HUES64 (cell line): ENCODE data around the gene LAMA4.

Experiments used
- H3K27ac ChIP-seq: 2 replicates; pipeline ENCODE4 v1.7.0; 2013; ENCODE audit warnings: low read depth, low read length, inconsistent platforms
- H3K27me3 ChIP-seq: 2 replicates; pipeline ENCODE4 v1.6.1; 2013; ENCODE audit warnings: mild to moderate bottlenecking, low read length; ENCODE audit not compliant: insufficient read depth
- H3K36me3 ChIP-seq: 2 replicates; pipeline ENCODE4 v1.6.1; 2013; ENCODE audit warnings: mild to moderate bottlenecking, low read length; ENCODE audit not compliant: insufficient read depth
- H3K4me1 ChIP-seq: 2 replicates; pipeline ENCODE4 v1.6.1; 2013; ENCODE audit warnings: mild to moderate bottlenecking, low read length, moderate library complexity; ENCODE audit not compliant: insufficient read depth
- H3K4me3 ChIP-seq: 2 replicates; pipeline ENCODE4 v1.5.1; 2013; ENCODE audit warnings: mild to moderate bottlenecking, low read length, moderate library complexity
- H3K9ac ChIP-seq: 2 replicates; pipeline ENCODE4 v1.6.1; 2013; ENCODE audit warnings: mild to moderate bottlenecking, low read depth, low read length
- H3K9me3 ChIP-seq: 2 replicates; pipeline ENCODE4 v1.6.1; 2013; ENCODE audit warnings: low read depth, low read length; ENCODE audit not compliant: insufficient read depth
- WGBS: fragments of 150-250, 120-280 bp; methylation state at CpG from one replicate; pipeline ENCODE4 v1.1.7; 2013; ENCODE audit warnings: missing lambda C conversion rate; 5-methylcytosine and 5-hydroxymethylcytosine counted together

LAMA4 gene

DNA sequence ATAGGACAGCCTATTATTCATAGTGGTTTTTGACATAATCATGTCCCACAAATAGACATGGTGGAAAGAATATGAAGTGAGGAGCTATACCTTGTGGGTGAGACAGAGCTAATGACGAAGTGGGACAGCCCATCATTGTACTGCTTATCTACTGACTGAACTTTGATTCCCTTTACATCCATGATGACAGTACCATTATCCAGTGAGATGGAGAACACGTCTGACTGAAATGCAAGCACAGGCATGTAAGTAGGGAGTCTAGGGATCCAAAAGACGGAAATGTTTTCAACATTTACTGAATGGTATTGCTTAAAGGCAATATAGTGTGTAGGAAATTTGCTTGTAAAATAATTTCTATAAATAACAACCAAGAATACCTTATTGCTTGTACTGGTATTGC lies 123.5 kb downstream of the LAMA4 start:
- H3K4me3 ChIP-seq = no peak overlapping the region
- no peaks in the 10 kb centered on the region for H3K4me1 ChIP-seq
- H3K27ac ChIP-seq = no peak overlapping the region
- 90% methylated on average over 3 of the region's 3 CpGs for WGBS
- no peaks in the 10 kb centered on the region for H3K36me3 ChIP-seq
- no peaks in the 10 kb centered on the region for H3K27me3 ChIP-seq
- no peaks in the 10 kb centered on the region for H3K9me3 ChIP-seq
- no peak overlapping the region for H3K9ac ChIP-seq

DNA sequence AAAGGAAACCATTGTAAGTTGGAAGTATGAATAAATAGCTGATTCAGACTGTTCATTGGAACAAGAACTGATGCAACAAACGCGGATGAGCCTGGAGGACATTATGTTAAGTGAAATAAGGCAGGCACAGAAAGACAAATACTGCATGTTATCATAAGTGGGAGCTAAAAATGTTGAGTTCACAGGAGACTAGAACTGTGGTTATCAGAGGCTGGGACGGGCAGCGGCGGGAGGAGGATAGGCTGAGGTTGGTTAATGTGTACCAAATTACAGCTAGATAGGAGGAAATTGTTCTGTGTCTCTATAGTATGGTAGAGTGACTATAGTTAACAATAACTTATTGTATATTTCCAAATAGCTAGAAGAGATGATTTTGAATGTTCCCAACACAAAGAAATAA lies 126.2 kb downstream of the LAMA4 start:
- Histone ChIP-seq H3K4me1 (0 out of 2 replicates have a peak, but pooled peaks cover 2% of the 10 kb centered on the region), H3K36me3 (no peaks in the 10 kb centered on the region), H3K4me3 (no peak overlapping the region), H3K27me3 (no peaks in the 10 kb centered on the region), H3K9ac (no peak overlapping the region), H3K9me3 (no peaks in the 10 kb centered on the region), H3K27ac (no peak overlapping the region)
- WGBS = 94% methylated on average over 5 of the region's 5 CpGs

DNA sequence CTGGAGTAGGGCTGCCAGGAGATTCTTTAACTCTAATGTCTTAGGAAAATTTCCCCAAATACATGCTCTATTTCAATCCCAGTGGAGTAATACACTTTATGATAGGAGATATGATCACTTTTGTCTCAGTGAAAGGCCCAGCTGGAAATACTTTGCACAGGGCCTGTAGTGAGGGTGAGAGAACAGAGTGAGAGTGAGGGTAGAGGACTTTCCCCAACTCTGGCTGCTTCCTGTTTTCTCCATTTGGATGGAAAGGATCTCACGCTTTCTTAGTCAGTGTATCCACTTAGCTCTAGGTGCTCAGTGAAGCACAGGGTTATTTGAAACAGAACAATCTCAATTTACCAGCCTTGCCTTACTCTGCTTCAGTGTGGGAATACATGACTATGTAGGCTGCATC lies 130.4 kb downstream of the LAMA4 start:
- H3K4me3 ChIP-seq = no peak overlapping the region
- no peak overlapping the region for H3K9ac ChIP-seq
- no peaks in the 10 kb centered on the region for H3K9me3 ChIP-seq
- no peaks in the 10 kb centered on the region for H3K27me3 ChIP-seq
- no peaks in the 10 kb centered on the region for H3K36me3 ChIP-seq
- H3K4me1 ChIP-seq = 0 out of 2 replicates have a peak, but pooled peaks cover 4% of the 10 kb centered on the region
- H3K27ac ChIP-seq = no peak overlapping the region
- WGBS = 75% methylated on average over 1 of the region's 1 CpG

DNA sequence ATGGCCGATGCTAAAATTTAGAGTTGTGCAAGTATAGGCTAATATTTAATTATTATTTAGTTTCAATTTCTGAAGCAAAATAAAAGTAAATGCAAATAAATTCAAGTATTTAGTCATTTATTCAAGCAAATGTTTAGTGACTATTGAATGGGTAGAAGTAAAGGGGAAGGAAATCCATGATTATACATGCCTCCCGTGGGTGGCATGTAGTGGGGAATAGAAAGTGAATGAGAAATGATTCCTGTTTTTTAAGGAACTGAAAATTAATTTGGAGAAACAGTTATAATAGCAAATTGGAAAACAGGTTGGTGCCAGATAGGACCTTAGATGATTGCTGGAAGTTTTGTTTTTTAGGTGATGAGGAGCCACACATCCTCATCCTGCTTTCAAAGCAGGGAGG lies 131.6 kb downstream of the LAMA4 start:
- WGBS = 88% methylated on average over 1 of the region's 2 CpGs

DNA sequence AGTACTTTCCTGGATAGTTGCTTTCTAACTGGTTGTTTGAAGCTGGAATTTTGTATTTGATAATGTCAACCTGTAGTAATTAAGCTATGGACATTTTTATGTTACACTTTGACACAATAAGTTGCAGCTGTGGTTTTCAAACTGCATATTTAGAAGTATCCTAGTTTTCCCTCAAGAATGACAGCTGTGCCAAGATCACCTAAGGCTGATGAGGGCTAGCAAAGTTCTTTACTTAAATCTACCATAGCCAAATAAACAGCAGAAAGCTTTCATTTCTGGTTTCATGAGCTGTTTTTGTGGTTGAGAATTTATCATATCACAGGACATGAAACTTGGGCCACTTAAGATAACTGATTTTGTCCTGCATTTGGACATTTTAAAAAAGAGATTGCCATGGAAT lies 136.3 kb downstream of the LAMA4 start:
- H3K4me3 ChIP-seq = no peak overlapping the region

More for the DNA sequence above, 131.6 kb downstream of the LAMA4 start:
- no peak overlapping the region for H3K9ac ChIP-seq
- H3K36me3 ChIP-seq = no peaks in the 10 kb centered on the region
- H3K4me3 ChIP-seq = no peak overlapping the region
- H3K4me1 ChIP-seq = 0 out of 2 replicates have a peak, but pooled peaks cover 4% of the 10 kb centered on the region
- H3K9me3 ChIP-seq = no peaks in the 10 kb centered on the region
- no peak overlapping the region for H3K27ac ChIP-seq
- H3K27me3 ChIP-seq = no peaks in the 10 kb centered on the region

DNA sequence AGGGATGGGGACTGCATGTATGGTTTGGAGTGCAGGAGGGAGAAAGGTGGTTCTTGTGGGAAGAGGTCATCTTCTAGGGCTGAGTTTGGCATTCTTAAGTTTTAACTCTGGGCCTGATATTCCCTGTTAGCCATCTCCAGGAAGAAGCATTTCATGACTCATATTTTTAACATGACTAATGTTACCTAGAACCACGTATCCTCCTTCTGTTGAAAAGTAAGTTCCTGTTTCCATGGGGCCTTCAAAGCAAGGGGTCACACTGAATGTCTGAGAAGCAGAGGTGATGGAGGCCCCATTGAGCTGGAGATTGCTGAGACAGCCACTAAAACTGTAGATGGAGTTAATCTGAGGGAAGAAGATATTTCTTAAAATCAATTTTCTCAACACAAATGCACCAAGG lies 136.8 kb downstream of the LAMA4 start:
- Histone ChIP-seq H3K4me3 (no peak overlapping the region), H3K36me3 (no peaks in the 10 kb centered on the region), H3K9me3 (no peaks in the 10 kb centered on the region), H3K9ac (no peak overlapping the region), H3K4me1 (no peaks in the 10 kb centered on the region), H3K27me3 (no peaks in the 10 kb centered on the region), H3K27ac (no peak overlapping the region)
- WGBS = 97% methylated on average over 1 of the region's 1 CpG

More for the DNA sequence above, 136.3 kb downstream of the LAMA4 start:
- Histone ChIP-seq H3K27ac (no peak overlapping the region), H3K36me3 (no peaks in the 10 kb centered on the region), H3K9me3 (no peaks in the 10 kb centered on the region), H3K27me3 (no peaks in the 10 kb centered on the region), H3K9ac (no peak overlapping the region), H3K4me1 (0 out of 2 replicates have a peak, but pooled peaks cover under 1% of the 10 kb centered on the region)

DNA sequence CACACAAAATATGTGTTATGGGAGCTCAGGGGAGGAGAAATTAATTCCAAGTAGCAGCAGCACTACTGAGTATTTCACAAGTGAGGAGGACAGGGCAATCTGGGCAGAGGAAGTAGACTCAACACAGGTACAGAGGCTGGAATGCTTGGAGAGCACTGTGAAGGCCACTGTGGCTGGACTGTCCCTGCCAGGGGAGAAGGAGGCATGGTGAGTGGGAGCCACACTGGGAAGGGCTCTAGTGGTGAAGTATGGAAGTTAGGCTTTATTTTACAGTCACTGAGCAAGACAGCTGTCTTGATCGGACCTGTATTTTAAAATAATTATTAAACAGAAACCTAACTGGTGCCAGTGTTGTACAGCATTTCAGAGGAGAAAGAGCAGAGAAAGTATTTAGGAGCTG lies 138.1 kb downstream of the LAMA4 start:
- H3K9ac ChIP-seq = no peak overlapping the region
- no peaks in the 10 kb centered on the region for H3K36me3 ChIP-seq
- no peak overlapping the region for H3K4me3 ChIP-seq
- H3K27me3 ChIP-seq = no peaks in the 10 kb centered on the region
- no peaks in the 10 kb centered on the region for H3K4me1 ChIP-seq
- no CpG with 5 or more reads among the region's 1 CpG for WGBS
- H3K27ac ChIP-seq = no peak overlapping the region
- no peaks in the 10 kb centered on the region for H3K9me3 ChIP-seq

DNA sequence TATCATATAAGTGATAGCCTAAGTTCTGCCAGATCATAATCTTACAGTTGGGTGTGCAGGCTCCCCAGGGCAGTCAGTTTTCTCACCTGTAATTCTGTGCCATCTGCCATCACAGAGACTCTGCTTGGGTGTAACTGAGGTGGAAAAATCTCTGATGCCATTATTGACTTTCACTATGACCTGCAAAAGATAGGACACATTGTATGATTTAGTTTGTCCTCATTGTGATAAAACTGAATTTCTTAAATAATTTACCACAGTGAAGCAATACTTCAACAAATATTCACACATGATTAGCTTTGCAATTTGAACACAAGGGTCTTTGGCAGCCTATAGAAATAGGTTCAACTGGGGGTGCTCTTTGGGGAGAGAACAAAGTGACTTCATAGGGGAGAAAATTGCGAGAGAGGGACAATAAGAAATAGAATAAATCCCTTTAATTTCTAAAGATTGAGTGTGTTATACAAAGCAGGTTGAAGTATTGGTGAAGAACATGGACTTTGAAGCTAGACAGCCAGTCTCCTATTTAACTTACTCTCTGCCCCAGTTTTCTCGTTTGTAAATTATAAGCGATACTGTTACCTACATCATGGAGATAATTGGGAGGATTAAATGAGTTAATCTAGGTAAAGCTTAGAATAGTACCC lies 139.7 kb downstream of the LAMA4 start:
- Histone ChIP-seq H3K36me3 (no peaks in the 10 kb centered on the region), H3K9ac (no peak overlapping the region), H3K4me1 (no peaks in the 10 kb centered on the region), H3K9me3 (no peaks in the 10 kb centered on the region), H3K4me3 (no peak overlapping the region), H3K27me3 (no peaks in the 10 kb centered on the region), H3K27ac (no peak overlapping the region)
- WGBS = no CpG with 5 or more reads among the region's 3 CpGs

DNA sequence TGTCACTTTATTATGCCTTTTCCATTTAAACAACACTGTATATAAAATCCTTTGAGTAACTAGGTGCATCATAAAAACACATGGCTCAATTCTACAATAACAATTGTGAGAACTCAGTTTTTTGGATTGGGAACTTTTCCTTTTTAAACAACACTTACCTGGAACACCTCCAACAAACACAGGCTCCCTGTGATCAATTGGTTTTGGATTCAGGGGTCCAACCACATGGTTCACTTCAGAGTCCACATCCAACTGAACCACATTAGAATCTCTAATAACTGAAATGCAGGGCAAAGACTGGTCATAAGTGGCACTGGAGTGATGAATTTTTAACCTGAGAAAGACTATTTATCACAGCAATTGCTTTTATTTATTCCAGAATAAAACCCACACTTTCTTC lies 140.4 kb downstream of the LAMA4 start:
- Histone ChIP-seq H3K36me3 (no peaks in the 10 kb centered on the region), H3K4me1 (peaks cover 3% of the 10 kb centered on the region; the same call in 1 of the 2 replicates), H3K27me3 (no peaks in the 10 kb centered on the region), H3K9ac (no peak overlapping the region), H3K4me3 (no peak overlapping the region), H3K9me3 (no peaks in the 10 kb centered on the region), H3K27ac (no peak overlapping the region)

DNA sequence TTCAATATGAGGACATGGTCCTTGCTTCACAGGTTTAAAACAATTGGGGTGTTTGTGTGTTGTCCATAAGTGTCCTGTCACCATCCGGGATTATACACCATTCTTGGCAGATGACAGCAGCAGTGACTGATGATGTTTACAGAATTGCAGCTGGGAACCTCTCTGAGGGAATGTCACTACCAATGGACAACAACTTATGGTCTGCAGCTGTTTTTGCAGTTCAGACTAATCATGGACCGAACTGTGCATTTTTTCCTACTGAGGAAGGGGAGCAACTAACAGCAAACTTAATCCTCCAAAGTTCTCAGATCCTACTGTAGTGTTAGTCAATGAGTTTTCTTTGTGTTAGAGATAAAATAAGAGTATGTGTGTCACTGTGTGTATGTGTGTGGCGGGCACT lies 140.9 kb downstream of the LAMA4 start:
- Histone ChIP-seq H3K27ac (no peak overlapping the region), H3K27me3 (no peaks in the 10 kb centered on the region), H3K36me3 (no peaks in the 10 kb centered on the region), H3K9ac (no peak overlapping the region), H3K4me3 (no peak overlapping the region), H3K9me3 (no peaks in the 10 kb centered on the region), H3K4me1 (peaks cover 3% of the 10 kb centered on the region; the same call in 1 of the 2 replicates)
- 91% methylated on average over 3 of the region's 3 CpGs for WGBS

DNA sequence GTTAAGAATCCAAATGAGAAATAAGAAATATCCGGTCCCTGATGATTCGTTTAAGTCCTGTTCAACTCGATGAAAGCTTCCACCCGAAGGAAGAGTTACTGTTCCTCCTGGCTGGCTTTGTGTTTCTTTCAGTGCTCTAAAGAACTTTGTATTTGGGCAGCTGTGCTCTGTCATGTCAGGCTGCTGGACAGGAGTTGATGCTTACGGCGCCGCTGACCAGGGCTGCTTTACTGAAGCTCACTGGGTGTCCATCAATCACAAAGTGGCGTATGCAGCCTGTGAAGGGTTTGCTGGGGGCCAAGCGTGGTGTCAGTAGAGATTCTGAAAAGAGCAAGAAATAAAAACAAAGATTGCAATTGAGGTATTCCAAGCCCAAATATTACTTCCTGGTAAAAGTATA lies 145.1 kb downstream of the LAMA4 start:
- Histone ChIP-seq H3K4me1 (peaks cover 3% of the 10 kb centered on the region; the same call in 1 of the 2 replicates), H3K27me3 (no peaks in the 10 kb centered on the region), H3K36me3 (no peaks in the 10 kb centered on the region), H3K27ac (no peak overlapping the region), H3K9ac (no peak overlapping the region), H3K9me3 (no peaks in the 10 kb centered on the region), H3K4me3 (no peak overlapping the region)
- 87% methylated on average over 9 of the region's 9 CpGs for WGBS

DNA sequence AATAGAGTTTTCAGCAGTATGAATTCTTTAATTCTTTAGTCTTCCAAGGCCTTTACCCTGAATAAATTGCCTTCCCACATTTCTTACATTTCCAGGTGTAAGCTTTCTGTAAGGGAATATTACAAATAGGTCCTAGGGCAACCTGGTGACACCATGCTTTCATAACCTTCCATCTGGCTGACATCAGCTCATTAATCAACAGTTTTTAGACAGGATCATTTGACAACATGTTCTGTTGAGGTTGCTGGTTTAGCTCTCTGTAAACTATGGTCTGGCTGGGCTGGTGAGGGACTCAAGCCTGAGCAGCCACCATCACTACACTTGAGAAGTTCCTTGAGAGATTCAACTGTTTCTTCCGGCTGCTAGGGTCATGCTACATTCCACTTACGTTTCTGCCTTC lies 147.8 kb downstream of the LAMA4 start:
- Histone ChIP-seq H3K9me3 (no peaks in the 10 kb centered on the region), H3K9ac (no peak overlapping the region), H3K4me1 (peaks cover 3% of the 10 kb centered on the region; the same call in 1 of the 2 replicates), H3K27ac (no peak overlapping the region), H3K4me3 (no peak overlapping the region), H3K27me3 (no peaks in the 10 kb centered on the region), H3K36me3 (no peaks in the 10 kb centered on the region)
- 91% methylated on average over 2 of the region's 2 CpGs for WGBS
